Vagina (tissue), 2 donors: ENCODE results near the gene PSD.

ENCODE experiments used
- POLR2A ChIP-seq, 2 donors: fragments of 450-650 bp; IDR thresholded peaks; one replicate each; pipeline ENCODE4 v1.6.1; 2017; ENCODE audit warnings: antibody characterized with exemption in 2 of 2, mild to moderate bottlenecking in 2 of 2, moderate library complexity in 2 of 2
- POLR2AphosphoS5 ChIP-seq, 2 donors: sonication (generic); formaldehyde crosslinking; IDR thresholded peaks; one replicate each; pipeline ENCODE4 v1.9.0; 2017; ENCODE audit warnings: antibody characterized with exemption in 2 of 2, mild to moderate bottlenecking in 2 of 2, low read depth in 1 of 2; ENCODE audit not compliant: insufficient read depth in 1 of 2
- TF ChIP-seq, protein P1 (sequence below), 3 experiments: fragments of 450-650 bp in 2 of 3; fragments of 200-600 bp in 1 of 3; sonication (generic) in 1 of 3; IDR thresholded peaks; one replicate each; pipeline ENCODE4 v1.5.1; 2017 to 2019; ENCODE audit warnings: antibody characterized with exemption in 3 of 3, mild to moderate bottlenecking in 2 of 3, moderate library complexity in 2 of 3

DNA sequence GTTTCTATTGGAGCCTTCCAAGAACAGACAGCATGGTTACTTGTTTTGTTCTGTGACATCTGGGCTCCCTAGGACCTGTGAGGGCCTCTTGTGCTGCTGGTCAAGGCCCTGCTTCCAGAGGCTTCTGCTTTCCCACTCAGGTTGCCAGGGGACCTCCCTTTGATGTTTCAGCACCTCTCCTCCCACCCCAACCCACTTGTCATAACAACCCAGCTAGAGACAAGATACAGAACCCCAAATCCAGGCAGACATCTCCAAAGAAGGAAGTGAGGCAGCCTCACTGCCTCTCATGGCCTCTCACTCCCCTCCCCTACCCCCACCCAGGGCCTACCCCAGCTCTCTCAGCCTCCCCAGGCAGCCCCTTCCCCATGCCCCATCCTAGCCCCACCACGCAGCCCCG, 11.8 kb downstream of the PSD start:
- TF ChIP-seq, protein P1, sequence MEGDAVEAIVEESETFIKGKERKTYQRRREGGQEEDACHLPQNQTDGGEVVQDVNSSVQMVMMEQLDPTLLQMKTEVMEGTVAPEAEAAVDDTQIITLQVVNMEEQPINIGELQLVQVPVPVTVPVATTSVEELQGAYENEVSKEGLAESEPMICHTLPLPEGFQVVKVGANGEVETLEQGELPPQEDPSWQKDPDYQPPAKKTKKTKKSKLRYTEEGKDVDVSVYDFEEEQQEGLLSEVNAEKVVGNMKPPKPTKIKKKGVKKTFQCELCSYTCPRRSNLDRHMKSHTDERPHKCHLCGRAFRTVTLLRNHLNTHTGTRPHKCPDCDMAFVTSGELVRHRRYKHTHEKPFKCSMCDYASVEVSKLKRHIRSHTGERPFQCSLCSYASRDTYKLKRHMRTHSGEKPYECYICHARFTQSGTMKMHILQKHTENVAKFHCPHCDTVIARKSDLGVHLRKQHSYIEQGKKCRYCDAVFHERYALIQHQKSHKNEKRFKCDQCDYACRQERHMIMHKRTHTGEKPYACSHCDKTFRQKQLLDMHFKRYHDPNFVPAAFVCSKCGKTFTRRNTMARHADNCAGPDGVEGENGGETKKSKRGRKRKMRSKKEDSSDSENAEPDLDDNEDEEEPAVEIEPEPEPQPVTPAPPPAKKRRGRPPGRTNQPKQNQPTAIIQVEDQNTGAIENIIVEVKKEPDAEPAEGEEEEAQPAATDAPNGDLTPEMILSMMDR (IDR thresholded peaks at IDR 0.05): no peak
- no peak for TF ChIP-seq POLR2A (IDR thresholded peaks at IDR 0.05)
- peak in 1 of 2 donors; percentile 16 for TF ChIP-seq POLR2AphosphoS5 (IDR thresholded peaks at IDR 0.05; ENCODE audit: insufficient read depth in 1 of 2, low read depth in 1 of 2)
